Activated CD8-positive, alpha-beta memory T cell treated with anti-CD3 and anti-CD28 coated beads for 36 hours (primary cell): ENCODE data around the gene NTNG1. TPM values are rescaled to one million over a fixed set of nuclear protein-coding genes. Genes with fewer than 3 reads are reported as not detected.

Experiments
- CTCF ChIA-PET: fragments of 350-600 bp; sonication (Branson Sonifier 250); formaldehyde crosslinking; loops from one replicate; lab custom pipeline; 2021; ENCODE audit warnings: antibody characterized with exemption; lab: Charles Lee
- POLR2A ChIA-PET: fragments of 350-600 bp; sonication (Branson Sonifier 250); formaldehyde crosslinking; loops from one replicate; lab custom pipeline; 2021; ENCODE audit warnings: antibody characterized with exemption; lab: Charles Lee
- total RNA-seq, 2 experiments: library from RNA; stranded (reverse); gene quantifications; one replicate each; pipeline ENCODE4 v1.2.3, GENCODE V29; 2021

NTNG1 gene
- total RNA-seq, 2 experiments from 2014 or later, result 0.42 to 0.50 TPM

- POLR2A ChIA-PET, result no interaction called here
- CTCF ChIA-PET, result no interaction called here
Observed at GRCh38 chr1:107293901-107294613, 153.2 kb downstream of the NTNG1 start.

DNA sequence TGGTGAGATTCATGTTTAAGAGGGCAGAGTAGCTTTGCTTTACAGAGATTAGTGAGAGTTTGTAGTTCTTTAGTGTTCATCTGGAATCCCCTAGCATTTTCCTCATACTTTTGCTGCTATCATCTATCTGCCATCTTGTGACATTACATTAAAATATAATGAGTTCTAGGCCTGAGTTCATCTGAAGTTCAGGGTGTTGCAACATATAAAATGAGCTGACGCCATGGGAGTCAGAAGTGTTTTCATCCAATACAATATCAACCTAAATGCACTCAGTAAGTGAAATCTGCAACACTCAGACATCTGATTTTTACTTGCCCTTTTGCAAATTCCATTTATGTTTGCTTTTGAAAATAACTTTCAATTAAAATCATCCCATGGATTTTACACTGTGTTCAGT lies 153.8 kb downstream of the NTNG1 start:
- ChIA-PET POLR2A (no interaction called here), CTCF (no interaction called here)

DNA sequence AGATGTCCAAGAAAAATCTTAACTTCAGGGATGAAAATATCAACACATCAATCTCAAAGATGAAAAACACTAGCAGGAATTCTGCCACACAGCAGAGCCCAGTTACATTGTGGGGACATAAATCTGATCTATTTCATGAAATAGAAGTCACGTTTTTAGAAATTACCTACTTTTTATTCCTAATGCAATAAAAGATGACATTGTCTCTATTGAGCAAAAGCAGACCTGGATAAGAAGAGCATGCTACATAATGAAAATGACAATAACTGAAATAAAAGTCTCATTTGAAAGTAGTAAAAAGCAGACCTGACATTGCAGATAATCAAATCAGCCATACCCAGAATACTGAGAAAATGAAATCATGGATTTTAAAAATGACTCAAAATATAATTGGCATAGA lies 156.8 kb downstream of the NTNG1 start:
- POLR2A ChIA-PET, result no interaction called here

DNA sequence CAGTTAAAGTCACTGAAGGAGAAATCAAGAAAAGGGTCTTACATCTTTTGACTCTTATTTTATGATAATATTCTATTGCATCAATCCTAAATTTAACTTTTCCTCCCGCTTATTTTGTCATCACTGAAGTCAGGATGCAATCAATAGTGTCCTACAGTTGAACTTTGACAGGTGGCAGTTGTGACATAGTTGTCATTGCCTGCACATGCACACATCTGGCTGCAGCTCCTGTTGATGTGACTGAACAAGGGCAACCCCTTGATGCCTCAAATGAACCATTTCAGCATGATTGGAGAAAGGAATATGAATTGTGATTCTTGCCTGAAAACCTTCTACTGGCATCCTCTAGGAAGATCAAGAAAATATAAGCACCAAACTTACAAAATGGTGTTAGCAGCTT lies 157.7 kb downstream of the NTNG1 start:
- CTCF ChIA-PET, result no interaction called here
- POLR2A ChIA-PET, result no interaction called here

More for the DNA sequence above, 156.8 kb downstream of the NTNG1 start:
- CTCF ChIA-PET, result no interaction called here

GRCh38 chr1:107299521-107299920 lies 158.7 kb downstream of the NTNG1 start:
- ChIA-PET CTCF (no interaction called here), POLR2A (no interaction called here)

- POLR2A ChIA-PET, result no interaction called here
- CTCF ChIA-PET, result no interaction called here
Observed at GRCh38 chr1:107309962-107310361, 169.1 kb downstream of the NTNG1 start.

GRCh38 chr1:107315652-107316051 lies 174.8 kb downstream of the NTNG1 start:
- POLR2A ChIA-PET, result no interaction called here
- CTCF ChIA-PET, result no interaction called here

DNA sequence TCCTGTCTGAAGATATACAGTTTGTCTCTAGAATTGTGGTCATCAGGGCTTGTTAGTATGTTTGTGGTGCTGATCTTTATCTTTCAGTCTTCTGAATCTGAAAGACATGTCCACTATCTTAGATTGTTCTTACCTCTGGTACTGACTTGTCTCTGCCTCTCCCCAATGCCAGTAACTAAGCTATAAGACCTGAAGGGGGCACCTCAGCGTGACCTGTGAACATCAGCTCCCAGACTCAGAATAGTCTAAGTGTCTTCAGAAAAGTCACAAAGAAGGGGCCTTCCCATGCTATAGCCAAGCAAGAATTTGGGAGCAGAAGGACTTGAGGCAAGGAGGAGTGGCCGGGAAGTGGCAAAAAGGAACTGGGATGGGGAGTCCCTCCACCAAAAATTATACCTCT lies 178.1 kb downstream of the NTNG1 start:
- POLR2A ChIA-PET, result no interaction called here
- CTCF ChIA-PET, result no interaction called here

GRCh38 chr1:107323784-107324183 lies 182.9 kb downstream of the NTNG1 start:
- CTCF ChIA-PET, result no interaction called here
- POLR2A ChIA-PET, result no interaction called here

DNA sequence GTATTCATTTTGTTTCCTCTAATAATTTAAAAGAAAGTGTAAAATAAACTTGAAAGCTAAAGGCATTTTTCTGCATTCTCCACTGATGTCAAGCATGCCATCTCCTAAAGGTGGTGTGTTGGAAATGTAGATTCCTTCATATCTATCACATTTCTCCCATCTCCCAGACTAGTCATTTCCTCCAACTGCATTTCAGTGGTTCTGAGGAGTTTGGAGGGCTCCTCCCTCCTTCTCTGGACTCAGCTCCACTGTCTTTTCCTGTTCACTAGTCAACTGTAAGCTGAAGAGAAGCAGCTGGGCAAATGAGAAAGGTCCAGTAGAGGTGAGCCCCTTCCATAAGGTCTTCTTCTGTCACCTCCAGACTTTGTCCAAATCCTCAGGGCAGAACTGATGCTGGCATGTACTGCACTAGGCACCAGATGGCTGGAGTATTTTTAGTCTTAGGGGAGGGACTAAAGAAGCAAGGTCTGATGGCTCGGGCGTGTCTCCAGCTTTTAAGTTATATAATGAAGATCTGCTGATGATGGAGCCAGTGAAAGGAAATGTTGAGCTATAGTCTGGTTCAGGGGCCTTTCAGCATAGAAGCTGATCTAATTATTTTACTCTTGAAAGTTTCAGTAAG lies 186.1 kb downstream of the NTNG1 start:
- ChIA-PET POLR2A (no interaction called here), CTCF (no interaction called here)

DNA sequence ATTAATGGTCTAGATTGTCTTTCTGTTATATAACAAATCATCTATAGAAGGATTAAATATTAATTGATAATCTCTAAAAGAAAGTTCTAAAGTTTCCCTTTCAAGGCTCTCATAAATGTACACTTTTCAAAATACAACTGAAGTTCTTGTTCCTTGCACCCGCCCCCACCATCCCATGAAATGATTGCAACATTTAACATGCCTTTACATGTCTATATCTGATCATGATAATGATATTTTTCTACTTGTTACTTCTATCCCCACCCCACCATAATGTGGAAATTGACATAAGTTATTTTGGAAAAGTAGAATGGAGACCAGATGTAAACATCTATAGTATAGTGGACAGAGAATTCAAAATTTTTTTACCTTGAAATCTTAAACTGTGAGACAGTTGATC lies 186.6 kb downstream of the NTNG1 start:
- ChIA-PET POLR2A (no interaction called here), CTCF (no interaction called here)

DNA sequence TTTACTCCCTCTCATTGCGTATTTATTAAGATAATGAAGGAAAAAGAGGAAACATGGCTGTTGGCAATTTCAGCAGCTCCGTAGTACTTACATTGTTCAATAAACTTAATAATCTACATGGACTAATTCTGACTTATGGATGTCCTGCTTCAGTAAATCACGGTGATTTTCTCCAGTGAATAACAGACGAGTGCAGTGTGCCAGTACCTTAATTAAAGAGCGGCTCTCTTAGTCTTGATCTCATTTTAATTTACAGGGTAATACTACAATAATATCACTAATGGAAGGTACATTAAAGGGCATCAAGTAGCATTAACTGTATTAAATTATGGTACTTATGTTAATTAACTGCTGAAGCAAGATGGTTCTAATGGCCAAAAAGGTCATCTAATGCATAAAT lies 187.2 kb downstream of the NTNG1 start:
- POLR2A ChIA-PET, result no interaction called here
- CTCF ChIA-PET, result no interaction called here

DNA sequence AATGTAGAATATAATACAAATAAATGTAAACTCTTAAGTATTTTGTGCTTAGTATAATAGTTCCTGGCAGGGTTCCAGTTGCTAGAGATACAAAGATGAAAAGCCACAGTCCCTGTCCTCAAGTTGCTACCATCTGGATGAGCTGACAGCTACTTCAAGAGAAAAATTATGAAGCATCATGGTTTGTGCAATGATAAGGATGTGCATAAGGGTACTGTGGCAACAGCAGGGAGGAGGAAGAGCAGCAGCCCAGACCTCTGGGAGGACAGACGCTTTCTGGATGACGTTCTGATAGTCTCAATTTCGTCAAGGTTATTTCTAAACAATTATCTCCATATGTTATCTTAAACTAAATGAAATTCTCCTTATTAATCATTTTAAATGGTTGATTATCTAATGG lies 198.9 kb downstream of the NTNG1 start:
- ChIA-PET CTCF (no interaction called here), POLR2A (no interaction called here)

GRCh38 chr1:107342316-107342715 lies 201.5 kb downstream of the NTNG1 start:
- CTCF ChIA-PET, result no interaction called here
- POLR2A ChIA-PET, result no interaction called here

- ChIA-PET POLR2A (no interaction called here), CTCF (no interaction called here)
Observed at GRCh38 chr1:107342768-107343167, 201.9 kb downstream of the NTNG1 start.

DNA sequence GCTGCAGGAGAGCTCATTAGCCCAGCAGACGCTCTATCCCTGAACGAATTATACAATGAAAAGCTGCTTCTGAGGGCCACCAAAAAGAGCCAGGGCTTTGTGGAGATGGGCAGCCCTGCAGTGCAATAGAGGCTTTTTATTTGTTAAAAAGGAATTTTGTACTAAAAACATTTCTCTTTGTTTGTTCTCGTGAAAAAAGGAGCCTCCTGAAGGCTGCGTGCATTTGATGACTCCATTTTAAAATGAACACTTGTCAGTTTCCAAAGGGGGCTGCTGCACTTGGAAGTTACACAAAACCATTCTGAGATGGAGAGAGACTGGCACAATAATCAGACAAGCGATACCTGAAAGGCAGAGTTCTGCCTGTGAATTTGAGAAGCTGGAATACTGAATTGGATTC lies 202.8 kb downstream of the NTNG1 start:
- ChIA-PET POLR2A (no interaction called here), CTCF (no interaction called here)

- ChIA-PET POLR2A (no interaction called here), CTCF (no interaction called here)
Observed at GRCh38 chr1:107344268-107344760, 203.5 kb downstream of the NTNG1 start.

- ChIA-PET CTCF (no interaction called here), POLR2A (no interaction called here)
Observed at GRCh38 chr1:107344836-107345235, 204.0 kb downstream of the NTNG1 start.

- POLR2A ChIA-PET, result no interaction called here
- CTCF ChIA-PET, result no interaction called here
Observed at GRCh38 chr1:107352850-107353249, 212.0 kb downstream of the NTNG1 start.

DNA sequence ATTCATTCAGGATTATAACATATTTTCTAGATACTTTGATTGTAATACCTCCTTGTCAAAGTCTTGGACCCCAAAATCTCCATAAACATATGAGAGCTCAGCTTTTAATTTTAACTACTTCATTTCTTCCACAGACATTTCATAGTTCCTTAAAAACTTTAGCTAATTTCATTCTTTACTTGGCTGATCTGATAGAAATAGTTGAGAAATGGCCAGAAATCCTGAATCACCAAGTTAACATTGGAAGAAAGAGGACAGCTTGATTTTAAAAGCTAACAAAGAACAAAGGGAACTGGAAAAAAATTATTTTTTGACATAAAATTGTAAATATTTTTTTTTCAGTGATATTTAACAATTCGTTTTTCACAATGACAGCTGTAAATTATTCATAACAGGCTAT lies 216.5 kb downstream of the NTNG1 start:
- ChIA-PET CTCF (no interaction called here), POLR2A (no interaction called here)

- ChIA-PET CTCF (no interaction called here), POLR2A (no interaction called here)
Observed at GRCh38 chr1:107358619-107359327, 217.9 kb downstream of the NTNG1 start.
